Measurements from ENCODE around the gene SETBP1.

- TF ChIP-seq ZNF274 (IDR thresholded peaks at IDR 0.05; ENCODE audit: low read depth, low read length) (no peak), YY1 (IDR thresholded peaks at IDR 0.05; ENCODE audit: insufficient read depth, insufficient read length) (no peak), SUZ12 (IDR thresholded peaks at IDR 0.05; ENCODE audit: extremely low read depth, insufficient read depth, insufficient read length) (no peak)
Measured at GRCh38 chr18:45040879-45041278, 360.2 kb downstream of the SETBP1 start.
